ENCODE data around the gene NPLOC4. TPM values are rescaled to one million over a fixed set of nuclear protein-coding genes. Genes with fewer than 3 reads are reported as not detected.
A peak's percentile ranks its signal among the peaks of the same experiment; 100 is the strongest.

The NPLOC4 gene
- total and polyA plus RNA-seq, 2 of the 13 experiments (the other 11 are each of a cell fraction or from before 2014, with no cell fraction given) = 57.0 to 97.0 TPM

GRCh38 chr17:81666342-81667191 lies 29.7 kb upstream of the NPLOC4 start, which contains the start of the genes CCDC137 and OXLD1 (continued):
- TF ChIP-seq ZNF704 (CRISPR knock-in tag; IDR thresholded peaks at IDR 0.05; ENCODE audit: borderline replicate concordance) (peak; percentile 76), RFXANK (CRISPR knock-in tag; IDR thresholded peaks at IDR 0.05) (0 out of 2 replicates have a peak, but pooled peaks have one; percentile 45), ZNF510 (CRISPR knock-in tag; IDR thresholded peaks at IDR 0.05; ENCODE audit: low read depth) (no peak), RERE (CRISPR knock-in tag; IDR thresholded peaks at IDR 0.05; ENCODE audit: low read depth) (no peak), HNF4A (CRISPR knock-in tag; IDR thresholded peaks at IDR 0.05) (0 out of 2 replicates have a peak, but pooled peaks have one; percentile 14), NFYB (CRISPR knock-in tag; IDR thresholded peaks at IDR 0.05) (peak; percentile 99), ZSCAN25 (CRISPR knock-in tag; IDR thresholded peaks at IDR 0.05) (peak; percentile 68), PLRG1 (conservative IDR thresholded peaks at IDR 0.05) (no peak), ZNF367 (CRISPR knock-in tag; IDR thresholded peaks at IDR 0.05; ENCODE audit: borderline replicate concordance) (no peak), ZNF703 (CRISPR knock-in tag; IDR thresholded peaks at IDR 0.05; ENCODE audit: borderline replicate concordance) (0 out of 2 replicates have a peak, but pooled peaks have one; percentile 69), ZNF549 (CRISPR knock-in tag; IDR thresholded peaks at IDR 0.05) (no peak), HNRNPH1 (optimal IDR thresholded peaks at IDR 0.05; ENCODE audit: low read depth, low read length) (peak; percentile 90)
- TF ChIP-seq, protein P1, sequence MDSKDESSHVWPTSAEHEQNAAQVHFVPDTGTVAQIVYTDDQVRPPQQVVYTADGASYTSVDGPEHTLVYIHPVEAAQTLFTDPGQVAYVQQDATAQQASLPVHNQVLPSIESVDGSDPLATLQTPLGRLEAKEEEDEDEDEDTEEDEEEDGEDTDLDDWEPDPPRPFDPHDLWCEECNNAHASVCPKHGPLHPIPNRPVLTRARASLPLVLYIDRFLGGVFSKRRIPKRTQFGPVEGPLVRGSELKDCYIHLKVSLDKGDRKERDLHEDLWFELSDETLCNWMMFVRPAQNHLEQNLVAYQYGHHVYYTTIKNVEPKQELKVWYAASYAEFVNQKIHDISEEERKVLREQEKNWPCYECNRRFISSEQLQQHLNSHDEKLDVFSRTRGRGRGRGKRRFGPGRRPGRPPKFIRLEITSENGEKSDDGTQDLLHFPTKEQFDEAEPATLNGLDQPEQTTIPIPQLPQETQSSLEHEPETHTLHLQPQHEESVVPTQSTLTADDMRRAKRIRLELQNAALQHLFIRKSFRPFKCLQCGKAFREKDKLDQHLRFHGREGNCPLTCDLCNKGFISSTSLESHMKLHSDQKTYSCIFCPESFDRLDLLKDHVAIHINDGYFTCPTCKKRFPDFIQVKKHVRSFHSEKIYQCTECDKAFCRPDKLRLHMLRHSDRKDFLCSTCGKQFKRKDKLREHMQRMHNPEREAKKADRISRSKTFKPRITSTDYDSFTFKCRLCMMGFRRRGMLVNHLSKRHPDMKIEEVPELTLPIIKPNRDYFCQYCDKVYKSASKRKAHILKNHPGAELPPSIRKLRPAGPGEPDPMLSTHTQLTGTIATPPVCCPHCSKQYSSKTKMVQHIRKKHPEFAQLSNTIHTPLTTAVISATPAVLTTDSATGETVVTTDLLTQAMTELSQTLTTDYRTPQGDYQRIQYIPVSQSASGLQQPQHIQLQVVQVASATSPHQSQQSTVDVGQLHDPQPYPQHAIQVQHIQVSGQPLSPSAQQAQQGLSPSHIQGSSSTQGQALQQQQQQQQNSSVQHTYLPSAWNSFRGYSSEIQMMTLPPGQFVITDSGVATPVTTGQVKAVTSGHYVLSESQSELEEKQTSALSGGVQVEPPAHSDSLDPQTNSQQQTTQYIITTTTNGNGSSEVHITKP (CRISPR knock-in tag; IDR thresholded peaks at IDR 0.05; ENCODE audit: low read depth) = no peak
- TF ChIP-seq, protein P2, sequence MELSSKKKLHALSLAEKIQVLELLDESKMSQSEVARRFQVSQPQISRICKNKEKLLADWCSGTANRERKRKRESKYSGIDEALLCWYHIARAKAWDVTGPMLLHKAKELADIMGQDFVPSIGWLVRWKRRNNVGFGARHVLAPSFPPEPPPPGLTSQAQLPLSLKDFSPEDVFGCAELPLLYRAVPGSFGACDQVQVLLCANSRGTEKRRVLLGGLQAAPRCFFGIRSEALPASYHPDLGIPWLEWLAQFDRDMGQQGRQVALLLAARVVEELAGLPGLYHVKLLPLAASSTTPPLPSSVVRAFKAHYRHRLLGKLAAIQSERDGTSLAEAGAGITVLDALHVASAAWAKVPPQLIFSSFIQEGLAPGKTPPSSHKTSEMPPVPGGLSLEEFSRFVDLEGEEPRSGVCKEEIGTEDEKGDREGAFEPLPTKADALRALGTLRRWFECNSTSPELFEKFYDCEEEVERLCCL (CRISPR knock-in tag; IDR thresholded peaks at IDR 0.05; ENCODE audit: borderline replicate concordance) = peak; percentile 89; the same call in 1 of the 2 replicates

Data from HepG2 (cell line).